ENCODE measurements around the gene CAB39L.
"Not testable (repeated sequence)": the region's sequence is repeated elsewhere in the genome, so short reads cannot be mapped to it uniquely, and the experiment has no call there.

Gene CAB39L

DNA sequence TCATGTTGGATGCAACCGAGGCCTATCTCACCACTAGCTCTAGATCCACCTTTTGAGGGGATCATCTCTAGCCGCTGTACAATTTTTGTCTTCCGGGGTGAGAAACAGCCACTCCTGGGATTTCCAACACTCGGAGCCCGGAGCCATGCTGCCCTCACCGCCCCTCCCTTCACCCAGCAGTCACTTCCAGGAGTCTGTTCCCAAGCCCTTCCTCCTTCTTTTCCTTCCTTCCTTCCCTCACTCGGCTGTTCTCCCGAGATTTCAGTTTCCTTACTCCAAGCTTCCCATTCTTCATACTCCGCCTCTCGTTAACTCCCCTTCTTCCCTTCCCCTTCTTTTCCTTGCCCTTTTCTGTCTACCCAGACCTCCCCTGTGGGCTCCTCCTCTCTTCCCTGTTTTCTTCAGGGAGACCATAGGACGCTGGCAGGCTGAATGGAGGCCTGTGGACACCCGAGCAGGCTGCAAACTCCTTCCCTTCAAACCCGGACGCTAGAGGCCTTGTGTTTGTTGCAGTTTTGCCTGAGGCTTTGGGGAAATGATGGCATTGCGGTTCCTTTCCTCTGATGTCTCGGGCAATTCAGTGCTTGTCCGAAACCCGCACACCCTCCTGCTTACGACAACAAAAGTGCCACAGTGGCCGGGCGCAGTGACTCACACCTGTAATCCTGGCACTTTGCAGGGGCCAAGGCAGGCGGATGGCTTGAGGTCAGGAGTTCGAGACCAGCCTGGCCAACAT, 96.0 kb downstream of the CAB39L start:
- DNase-seq (ENCODE audit: low read depth, low spot score), result no peak

DNA sequence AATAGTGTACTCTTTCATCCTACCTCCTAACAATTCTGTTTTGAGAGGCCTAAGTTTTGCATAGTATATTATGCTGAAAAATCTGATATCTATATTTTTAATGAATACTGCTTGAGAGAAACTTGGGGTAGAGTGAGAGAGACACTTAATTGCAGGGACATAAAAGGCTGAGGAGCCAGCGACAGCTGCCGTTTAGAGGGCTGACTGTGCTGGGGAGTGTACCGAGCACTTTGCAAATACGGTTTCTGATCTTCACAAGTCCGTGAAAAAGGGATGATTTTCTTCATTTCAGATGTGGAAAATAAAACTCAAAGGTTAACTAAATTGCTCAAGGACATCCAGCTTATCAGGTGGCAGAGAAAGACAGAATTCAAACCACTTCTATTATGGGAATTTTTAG, 97.4 kb downstream of the CAB39L start:
- no peak for DNase-seq (ENCODE audit: low read depth, low spot score)

DNA sequence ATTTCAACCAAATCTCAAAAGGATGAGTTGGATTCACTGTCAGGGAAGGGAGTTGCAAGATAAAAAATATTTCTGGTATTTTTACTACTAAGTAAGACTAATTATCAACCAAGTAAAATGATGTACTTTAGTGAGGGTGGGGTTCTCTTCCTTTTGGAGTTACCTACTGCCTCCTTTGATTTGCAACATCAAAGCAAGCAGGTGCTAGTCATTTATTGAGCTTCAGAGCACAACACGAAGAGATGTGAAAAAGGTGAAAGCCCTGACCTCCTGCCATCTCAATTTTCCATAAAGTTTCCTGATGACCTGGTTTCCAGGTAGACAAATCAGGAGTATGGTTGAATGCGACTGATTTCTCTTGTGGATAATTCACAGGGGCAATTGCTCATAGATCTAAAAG, 100.1 kb downstream of the CAB39L start:
- DNase-seq (ENCODE audit: low read depth, low spot score), result no peak

DNA sequence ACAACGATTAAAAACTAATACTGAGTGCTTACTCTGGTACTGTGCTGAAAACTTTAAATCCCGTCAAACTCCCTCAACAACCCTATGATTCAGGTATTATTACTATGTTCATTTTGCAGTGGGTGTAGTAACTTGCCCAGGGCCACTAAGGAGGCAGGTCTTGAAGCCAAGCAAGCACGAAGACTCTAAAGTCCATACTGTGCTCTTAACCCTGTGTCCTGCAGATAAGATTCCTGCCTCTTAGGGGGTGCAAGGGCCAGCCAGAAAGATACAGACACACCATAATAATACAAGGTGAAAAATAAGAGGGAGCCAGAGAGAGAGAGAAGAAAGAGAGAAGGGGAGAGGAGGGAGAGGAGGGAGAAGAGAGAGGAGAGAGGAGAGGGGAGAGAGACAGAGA, 100.6 kb downstream of the CAB39L start:
- no peak for DNase-seq (ENCODE audit: low read depth, low spot score)

DNA sequence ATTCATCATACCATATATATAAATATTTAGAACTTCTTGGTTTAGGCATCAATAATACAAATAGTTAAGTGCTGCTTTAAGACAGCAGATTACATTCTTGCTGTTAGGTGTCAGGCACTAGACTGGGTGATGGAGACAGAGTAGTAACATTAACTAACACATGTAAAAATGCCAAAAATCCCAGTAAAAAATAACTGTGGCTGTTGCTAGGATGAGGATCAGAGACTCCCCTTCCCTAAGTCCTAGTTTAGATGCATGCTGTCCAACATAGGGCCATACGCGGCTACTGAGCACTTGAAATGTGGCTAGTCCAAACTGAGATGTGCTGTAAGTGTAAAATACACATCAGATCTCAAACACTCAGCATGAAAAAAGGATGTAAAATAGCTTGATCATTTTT, 101.4 kb downstream of the CAB39L start:
- no peak for DNase-seq (ENCODE audit: low read depth, low spot score)

DNA sequence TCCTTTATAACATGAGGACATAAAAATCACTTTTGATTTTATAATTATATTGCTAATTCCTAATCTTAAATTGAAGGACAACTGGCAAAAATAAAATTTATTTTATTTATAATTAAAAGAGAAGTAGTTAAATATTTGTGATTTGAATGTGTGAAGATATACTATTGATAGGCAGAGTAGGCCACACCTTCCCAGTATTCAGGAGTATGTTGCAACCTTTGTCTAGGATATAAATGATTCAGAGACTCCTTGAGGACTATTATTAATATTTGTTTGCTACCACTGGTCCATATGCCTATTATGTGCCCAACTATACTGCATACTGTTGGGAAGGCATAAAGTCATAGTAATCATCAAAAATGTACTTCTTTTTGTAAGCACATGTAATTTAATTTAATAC, 101.9 kb downstream of the CAB39L start:
- no peak for DNase-seq (ENCODE audit: low read depth, low spot score)

DNA sequence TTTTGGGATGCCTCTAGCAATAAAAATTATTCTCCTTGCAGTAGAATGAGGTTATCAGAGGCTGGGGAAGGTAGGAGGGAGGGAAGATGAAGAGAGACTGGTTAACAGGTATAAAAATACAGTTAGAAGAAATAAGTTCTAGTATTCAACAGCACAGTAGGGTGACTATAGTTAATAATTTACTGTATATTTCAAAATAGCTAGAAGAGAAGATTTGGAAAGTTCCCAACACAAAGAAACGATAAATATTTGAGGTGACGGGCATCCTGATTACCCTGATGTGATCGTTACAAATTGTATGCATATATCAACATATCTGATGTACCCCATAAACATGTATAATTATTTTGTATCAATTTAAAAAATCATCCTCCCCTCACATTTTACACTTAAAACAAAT, 102.3 kb downstream of the CAB39L start:
- no peak for DNase-seq (ENCODE audit: low read depth, low spot score)

DNA sequence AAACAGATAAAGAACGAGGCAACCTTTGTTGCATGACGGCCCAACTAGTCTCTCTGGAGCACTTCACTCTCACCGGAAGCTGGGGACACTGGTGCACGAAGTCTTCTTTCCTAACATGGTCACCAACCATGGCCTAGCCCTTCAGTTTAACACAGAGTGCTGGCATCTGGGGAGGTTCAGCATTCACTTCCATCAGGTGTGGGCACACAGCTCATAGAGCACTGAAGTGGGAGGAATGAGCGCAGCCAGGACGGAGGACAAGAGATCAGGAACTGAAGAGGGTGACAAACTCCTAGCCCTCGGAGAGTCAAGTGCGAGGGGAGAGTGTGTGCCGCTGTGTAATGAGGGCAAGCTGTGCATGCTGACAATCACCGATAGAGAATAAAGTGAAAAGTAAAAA, 103.7 kb downstream of the CAB39L start:
- DNase-seq (ENCODE audit: low read depth, low spot score), result no peak

DNA sequence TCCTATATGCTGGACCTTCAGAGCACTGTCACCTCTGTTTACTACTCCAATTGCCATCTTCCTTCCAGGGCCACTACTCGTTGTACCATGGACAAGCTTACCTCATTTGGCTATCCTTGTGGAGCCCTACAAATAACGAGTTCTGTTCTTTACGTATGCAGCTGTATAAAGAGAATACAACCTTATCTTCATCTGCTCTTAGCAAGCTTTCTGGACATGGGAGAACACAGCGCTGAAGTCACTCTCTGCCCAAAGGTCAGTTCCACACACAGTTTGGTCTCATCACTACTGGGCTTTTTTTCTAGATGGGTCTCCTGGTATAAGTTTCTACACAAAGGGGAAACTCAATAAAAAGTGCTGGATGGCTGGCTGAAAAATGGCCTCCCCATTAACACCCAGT, 107.2 kb downstream of the CAB39L start:
- no peak for DNase-seq (ENCODE audit: low read depth, low spot score)

DNA sequence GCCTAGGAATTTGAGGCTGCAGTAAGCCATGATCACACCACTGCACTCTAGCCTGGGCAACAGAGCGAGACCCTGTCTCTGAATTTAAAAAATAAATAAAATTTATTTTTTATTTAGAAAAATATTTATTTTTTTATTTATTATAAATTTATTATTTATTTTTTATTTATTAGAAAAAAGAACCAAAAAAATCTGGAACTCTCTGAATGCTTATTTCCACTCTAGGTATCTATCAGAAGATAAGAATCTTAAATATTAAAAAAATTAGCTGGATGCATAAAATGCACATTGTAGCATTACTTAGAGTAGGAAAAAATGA, 113.4 kb downstream of the CAB39L start:
- no peak for DNase-seq (ENCODE audit: low read depth, low spot score)

DNA sequence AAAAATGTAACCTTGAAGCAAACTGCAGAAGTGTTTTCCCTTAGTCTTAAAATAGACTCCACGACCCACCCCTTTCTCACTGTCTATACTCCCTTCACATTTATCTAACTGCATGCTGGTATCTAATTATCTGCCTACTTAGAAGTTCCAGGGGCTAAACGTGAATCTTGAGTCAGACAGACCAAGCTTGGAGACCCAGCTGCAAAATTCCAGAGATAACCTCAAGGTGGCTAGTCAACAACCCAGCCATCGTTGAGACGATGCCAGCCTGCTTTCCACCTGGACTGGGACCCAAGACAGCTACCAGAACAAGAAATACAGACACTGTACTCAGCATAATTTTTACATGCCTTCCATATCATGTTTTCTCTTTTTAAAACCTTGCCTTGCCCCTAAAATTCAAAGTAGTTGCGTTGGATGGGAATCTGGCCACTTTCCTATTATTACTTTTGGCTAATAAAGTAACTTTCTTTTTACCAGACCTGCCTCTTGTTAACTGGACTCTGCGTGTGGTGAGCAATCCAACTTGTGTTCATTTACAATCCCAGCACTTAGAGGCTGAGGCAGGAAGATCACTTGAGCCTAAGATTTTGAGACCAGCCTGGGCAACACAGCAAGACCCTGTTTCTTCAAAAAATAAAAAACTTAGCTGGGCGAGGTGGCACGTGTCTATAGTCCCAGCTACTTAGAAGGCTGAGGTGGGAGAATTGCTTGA, 113.9 kb downstream of the CAB39L start:
- no peak for DNase-seq (ENCODE audit: low read depth, low spot score)

DNA sequence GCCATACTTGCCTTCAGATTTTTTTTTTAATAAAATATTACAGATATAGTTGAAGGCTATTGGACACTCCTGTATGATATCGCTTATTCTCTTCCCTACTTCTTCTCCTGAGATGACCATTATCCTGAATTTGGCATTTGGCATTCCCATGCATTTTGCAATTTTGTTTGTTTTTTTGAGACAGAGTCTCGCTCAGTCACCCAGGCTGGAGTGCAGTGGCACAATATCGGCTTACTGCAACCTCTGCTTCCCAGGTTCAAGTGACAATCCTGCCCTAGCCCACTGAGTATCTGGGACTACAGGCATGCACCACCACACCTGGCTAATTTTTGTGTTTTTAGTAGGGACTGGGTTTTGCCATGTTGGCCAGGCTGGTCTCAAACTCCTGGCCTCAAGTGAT, 116.7 kb downstream of the CAB39L start:
- DNase-seq (ENCODE audit: low read depth, low spot score), result not testable (repeated sequence)

DNA sequence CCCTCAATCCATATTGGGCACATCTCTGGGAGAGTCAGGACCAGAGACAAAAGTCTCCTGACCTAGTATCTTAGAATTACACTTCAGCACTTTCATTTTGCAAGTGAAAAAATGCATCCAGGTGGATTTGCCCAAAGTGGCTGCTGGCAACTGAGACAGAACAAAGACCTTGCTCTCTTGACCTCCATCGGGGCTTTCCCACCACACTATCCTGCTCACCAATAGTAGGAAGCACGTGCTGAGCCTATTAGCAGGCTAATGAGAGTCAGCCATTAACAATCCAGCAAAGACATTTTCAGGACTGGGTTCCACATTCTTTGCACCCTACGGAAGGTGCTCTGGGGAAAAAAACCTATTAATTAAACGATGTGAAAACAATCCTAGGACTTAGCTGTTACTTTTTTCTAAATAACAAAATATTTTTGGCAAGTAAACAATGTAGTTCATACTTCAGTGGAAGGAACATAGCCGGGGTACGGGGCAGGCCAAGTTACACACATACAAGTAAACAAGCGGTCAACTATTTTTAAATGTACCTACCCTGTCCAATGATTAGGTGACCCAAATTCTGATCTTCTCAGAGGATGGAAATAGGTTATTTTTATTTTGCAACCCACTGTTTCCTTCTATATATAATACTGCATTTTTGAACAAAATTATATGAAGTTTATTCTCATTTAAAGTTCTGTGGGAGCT, 117.5 kb downstream of the CAB39L start:
- no peak for DNase-seq (ENCODE audit: low read depth, low spot score)

DNA sequence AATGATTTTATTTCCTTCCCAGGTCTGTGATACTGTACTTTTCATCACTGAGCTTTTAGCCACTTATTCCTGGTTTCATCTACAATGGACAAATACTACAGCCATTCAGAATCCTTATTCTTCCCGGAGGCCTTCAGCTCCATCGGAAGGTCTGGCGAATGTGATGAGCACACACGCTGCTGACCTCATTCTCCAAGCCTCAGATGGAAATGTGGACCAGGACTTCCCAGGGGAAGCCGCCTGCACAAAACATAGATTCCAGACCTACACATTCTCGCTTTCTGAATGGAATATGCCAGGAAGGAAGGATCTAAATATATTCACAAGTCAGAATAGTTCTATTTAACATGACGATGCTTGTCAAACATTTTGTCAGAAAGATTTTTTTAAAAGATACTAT, 120.5 kb downstream of the CAB39L start:
- no peak for DNase-seq (ENCODE audit: low read depth, low spot score)

DNA sequence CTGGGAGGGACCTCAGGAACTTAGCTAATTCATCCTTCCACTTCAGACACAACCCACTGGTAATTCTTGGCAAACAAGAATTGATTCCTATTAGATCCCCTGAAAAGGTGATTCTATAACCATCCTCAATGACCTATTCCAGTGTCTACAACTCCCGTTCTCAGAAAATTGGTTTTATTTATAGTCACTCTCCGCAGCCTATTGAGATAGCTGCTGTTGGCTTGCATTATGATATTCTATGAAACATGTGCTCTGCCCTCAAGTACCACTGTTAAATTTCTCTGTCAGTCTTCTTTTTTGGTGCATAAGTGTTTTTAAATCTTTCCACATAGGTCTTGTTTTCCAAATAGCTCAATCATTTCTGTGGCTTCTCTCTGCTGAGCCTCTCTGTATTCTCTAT, 121.2 kb downstream of the CAB39L start:
- no peak for DNase-seq (ENCODE audit: low read depth, low spot score)

DNA sequence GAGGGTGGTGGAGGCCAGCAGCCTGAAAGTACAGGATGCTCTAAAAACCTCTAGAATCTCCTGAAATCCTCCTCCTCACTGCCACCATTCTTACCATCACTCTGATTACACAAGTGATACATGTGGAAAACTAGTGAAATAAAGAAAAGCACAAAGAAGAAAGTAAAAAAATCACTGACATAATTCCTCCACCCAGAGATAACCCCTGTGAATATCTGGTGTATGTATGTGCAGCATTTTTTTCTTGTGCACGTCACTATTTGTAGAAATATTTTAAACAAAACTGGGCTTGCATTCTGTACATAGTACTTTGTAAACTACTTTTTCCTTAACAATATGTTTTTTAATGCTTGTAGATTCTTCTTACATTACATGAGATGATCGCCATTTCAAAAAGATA, 122.9 kb downstream of the CAB39L start:
- DNase-seq (ENCODE audit: low read depth, low spot score), result no peak

DNA sequence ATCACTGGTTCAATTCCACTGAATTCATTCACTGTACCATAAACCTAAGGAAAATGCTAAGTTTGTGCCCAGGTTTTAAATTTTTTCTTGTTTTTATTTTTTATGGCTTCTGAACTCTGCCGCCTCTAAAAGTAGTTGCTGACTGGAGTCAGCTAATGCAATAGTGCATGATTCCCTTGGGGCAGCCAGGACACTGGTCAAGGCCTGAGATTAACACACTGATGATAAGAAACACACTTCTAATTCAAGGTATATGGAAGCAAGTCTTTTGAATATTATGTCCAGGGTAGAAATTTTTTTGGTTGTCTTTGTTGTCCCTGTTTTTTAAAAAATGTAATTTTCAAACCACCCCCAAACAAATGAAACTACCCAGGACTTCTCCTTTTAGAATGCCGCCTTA, 123.9 kb downstream of the CAB39L start:
- no peak for DNase-seq (ENCODE audit: low read depth, low spot score)

DNA sequence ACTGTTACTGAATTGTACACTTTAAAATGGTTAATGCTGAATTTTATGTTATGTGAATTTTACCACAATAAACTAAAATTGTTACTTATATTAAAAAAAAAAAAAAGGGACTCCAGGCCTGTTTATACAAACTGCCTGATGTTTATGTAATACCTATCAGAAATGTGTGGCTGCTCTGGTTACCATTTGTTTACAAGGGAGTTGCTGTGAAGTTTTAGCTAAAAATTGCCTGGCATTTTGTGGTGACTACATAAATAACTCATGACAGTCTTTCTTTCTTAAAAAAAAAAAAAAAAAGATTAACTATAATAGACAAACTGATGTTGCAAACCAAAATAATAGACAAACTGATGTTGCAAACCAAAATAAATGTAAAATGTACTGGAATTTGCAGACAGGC, 124.3 kb downstream of the CAB39L start:
- DNase-seq (ENCODE audit: low read depth, low spot score), result no peak

DNA sequence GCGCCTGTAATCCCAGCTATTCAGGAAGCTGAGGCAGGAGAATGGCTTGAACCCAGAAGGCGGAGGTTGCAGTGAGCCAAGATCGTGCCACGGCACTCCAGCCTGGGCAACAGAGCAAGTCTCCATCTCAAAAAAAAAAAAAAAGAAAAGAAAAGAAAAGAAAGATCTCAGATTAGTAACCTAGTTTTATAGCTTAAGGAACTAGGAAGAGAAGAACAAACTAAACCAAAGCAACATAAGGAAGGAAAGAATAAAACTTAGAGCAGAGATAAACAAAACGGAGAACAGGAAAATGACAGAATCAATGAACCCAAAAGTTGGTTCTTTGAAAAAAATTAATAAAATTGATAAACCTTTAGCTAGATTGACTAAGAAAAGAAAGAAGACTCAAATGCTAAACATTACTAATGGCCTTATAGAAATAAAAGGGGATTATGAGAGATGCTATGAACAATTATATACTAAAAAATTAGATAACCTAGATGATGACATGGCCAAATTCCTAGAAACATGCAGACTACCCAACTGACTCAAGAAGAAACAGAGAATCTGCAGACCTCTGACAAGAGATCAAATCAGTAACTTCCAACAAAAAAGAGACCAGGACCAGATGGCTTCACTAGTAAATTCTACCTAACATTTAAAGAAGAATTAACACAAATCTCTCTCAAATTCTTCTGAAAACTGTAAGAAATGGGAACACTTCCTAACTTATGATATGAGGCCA, 127.9 kb downstream of the CAB39L start:
- DNase-seq (ENCODE audit: low read depth, low spot score), result no peak

DNA sequence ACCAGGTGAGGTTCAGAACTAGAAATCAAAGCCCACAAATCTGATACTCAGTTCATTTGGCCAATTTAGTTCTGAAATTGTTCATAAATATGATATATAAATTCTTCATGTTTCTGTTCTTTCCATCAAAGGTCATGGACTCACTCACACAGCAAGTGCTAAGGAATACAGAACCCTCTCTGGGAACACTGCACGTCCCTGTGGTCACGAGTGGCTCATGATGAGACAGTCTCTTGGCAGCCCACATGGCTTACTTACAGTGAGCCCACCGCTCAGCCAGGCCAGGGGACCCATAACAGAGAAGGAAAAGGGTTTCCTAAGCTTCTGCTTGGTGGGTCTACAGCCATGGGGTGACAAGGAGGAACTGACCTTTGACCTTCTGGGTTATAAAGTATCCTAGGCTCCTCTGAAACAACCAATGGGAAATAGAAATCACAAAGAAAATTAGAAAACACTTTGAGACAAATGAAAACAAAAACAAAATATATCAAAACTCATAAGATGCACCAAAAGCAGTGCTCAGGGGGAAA, 128.8 kb downstream of the CAB39L start:
- DNase-seq (ENCODE audit: low read depth, low spot score), result no peak

DNA sequence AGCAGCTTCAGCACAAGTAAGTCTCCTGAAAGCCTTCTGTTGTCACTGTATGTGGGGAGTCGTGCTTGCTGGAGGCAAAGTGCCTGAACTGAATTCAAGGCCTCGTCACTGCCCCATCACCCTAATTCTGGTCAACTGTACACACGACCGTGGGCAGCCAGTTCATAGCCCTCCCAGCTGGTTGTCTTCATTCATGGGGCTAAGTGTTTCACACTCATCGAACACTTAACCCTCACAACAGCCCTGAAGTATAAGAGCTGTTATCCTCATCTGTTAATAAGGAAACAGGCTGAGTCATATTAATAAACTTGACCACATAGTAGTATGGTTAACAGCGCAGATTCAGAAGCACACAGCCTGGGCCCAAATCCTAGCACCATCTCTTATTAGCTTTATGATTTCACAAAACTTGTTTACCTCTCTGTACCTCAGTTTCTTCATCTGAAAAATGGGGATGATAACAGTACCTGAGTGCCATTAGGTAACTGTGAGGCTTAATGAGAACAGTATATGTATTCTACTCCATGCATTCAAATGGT, 129.5 kb downstream of the CAB39L start:
- no peak for DNase-seq (ENCODE audit: low read depth, low spot score)

DNA sequence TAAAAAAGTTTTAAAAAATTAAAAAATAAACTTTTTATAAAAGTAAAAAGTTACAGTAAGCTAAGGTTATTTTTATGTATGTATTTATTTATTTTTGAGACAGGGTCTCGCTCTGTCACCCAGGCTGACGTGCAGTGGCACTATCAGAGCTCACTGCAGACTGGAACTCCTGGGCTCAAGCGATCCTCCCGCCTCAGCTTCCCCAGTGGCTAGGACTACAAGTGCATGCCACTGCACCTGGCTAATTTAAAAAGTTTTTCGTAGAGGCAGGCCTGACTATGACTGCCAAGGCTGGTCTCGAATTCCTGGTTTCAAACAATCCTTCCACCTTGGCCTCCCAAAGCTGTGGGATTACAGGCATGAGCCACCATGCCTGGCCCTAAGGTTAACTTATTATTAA, 132.0 kb downstream of the CAB39L start:
- DNase-seq (ENCODE audit: low read depth, low spot score), result no peak

Data from brain pericyte (primary cell).